Suprapubic skin (tissue), 4 donors: Measurements from ENCODE around the gene EPB41L2.

Source experiments
- EP300 ChIP-seq: sonication (generic); formaldehyde crosslinking; IDR thresholded peaks from one replicate; pipeline ENCODE4 v1.6.1; 2017; ENCODE audit warnings: antibody characterized with exemption
- POLR2A ChIP-seq, 2 donors: fragments of 450-650 bp; IDR thresholded peaks; one replicate each; pipeline ENCODE4 v1.6.1; 2017; ENCODE audit warnings: antibody characterized with exemption in 2 of 2, mild to moderate bottlenecking in 2 of 2, moderate library complexity in 2 of 2
- POLR2AphosphoS5 ChIP-seq, 3 donors: sonication (generic); formaldehyde crosslinking; IDR thresholded peaks; one replicate each; pipeline ENCODE4 v1.6.1; 2017; ENCODE audit warnings: antibody characterized with exemption in 3 of 3
- TF ChIP-seq, protein P1 (sequence below), 2 donors: fragments of 200-600 bp in 1 of 2; fragments of 450-650 bp in 1 of 2; sonication (generic) in 1 of 2; IDR thresholded peaks; one replicate each; pipeline ENCODE4 v1.5.1; 2016 to 2019; ENCODE audit warnings: antibody characterized with exemption in 2 of 2, mild to moderate bottlenecking in 1 of 2, moderate library complexity in 1 of 2

DNA sequence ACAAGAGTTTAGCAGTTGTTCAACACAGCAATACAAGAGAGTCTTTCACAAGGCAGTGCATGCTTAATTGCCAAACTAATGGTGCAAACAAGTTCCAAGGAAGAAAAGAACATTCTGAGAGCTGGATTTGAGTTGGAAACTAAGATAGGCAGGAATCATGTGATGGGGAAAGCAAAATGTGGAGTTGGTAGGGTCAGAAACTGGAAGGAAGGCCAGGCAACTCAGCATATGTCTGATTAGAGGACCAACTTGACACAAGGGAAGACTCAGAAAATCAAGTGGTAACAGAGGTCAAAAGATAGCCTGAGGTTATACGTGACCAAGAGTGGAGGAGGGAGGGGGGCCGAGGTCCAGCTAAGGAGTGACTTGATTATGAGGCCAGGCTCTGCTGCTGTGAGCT lies 118.6 kb downstream of the EPB41L2 start:
- TF ChIP-seq, protein P1, sequence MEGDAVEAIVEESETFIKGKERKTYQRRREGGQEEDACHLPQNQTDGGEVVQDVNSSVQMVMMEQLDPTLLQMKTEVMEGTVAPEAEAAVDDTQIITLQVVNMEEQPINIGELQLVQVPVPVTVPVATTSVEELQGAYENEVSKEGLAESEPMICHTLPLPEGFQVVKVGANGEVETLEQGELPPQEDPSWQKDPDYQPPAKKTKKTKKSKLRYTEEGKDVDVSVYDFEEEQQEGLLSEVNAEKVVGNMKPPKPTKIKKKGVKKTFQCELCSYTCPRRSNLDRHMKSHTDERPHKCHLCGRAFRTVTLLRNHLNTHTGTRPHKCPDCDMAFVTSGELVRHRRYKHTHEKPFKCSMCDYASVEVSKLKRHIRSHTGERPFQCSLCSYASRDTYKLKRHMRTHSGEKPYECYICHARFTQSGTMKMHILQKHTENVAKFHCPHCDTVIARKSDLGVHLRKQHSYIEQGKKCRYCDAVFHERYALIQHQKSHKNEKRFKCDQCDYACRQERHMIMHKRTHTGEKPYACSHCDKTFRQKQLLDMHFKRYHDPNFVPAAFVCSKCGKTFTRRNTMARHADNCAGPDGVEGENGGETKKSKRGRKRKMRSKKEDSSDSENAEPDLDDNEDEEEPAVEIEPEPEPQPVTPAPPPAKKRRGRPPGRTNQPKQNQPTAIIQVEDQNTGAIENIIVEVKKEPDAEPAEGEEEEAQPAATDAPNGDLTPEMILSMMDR (IDR thresholded peaks at IDR 0.05), result no peak
- TF ChIP-seq POLR2A (IDR thresholded peaks at IDR 0.05), result no peak
- TF ChIP-seq EP300, result no peak
- TF ChIP-seq POLR2AphosphoS5 (IDR thresholded peaks at IDR 0.05), result no peak
